ENCODE results near the gene MAP3K4. TPM values are rescaled to one million over a fixed set of nuclear protein-coding genes. Genes with fewer than 3 reads are reported as not detected.

The MAP3K4 gene
- total RNA-seq, 2 experiments from 2014 or later = 30.3 to 38.7 TPM

DNA sequence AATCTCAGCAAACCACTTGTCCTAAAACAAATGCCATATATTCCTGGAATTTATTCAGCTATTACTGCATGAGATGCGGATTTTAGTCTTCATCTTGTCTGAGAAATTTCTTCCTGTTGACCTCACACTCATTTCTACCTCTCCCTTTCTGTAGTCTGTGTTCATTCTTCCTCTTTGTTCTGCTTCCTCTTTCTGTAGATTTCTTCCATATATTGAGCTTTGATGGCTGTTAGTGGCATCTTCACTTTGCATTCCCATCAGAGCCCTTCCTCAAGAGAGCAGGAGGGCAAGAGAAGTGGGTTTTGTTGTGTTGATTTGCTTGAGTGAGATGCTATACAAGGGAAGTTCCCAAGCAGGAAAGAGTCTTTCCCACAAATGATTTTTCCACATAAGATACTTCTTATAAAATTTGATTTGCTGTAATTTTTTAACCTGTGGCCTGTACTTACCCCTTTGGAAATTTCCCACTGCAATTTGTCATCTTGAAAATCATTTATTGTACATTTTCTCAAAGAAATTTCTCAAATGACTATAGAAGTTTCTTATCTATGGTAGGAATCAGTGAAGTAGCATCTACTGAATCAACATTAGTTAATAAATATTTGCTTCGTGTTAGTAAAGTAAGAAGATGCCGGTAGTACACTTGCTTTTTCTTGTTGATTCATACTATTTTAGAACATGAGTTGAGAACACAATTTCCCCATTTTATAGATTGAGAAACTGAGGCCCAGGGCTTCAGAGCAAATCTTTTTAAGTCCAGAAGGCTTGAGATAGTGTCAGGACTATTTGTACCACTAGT, 43.8 kb downstream of the MAP3K4 start:
- TF ChIP-seq, protein P1, sequence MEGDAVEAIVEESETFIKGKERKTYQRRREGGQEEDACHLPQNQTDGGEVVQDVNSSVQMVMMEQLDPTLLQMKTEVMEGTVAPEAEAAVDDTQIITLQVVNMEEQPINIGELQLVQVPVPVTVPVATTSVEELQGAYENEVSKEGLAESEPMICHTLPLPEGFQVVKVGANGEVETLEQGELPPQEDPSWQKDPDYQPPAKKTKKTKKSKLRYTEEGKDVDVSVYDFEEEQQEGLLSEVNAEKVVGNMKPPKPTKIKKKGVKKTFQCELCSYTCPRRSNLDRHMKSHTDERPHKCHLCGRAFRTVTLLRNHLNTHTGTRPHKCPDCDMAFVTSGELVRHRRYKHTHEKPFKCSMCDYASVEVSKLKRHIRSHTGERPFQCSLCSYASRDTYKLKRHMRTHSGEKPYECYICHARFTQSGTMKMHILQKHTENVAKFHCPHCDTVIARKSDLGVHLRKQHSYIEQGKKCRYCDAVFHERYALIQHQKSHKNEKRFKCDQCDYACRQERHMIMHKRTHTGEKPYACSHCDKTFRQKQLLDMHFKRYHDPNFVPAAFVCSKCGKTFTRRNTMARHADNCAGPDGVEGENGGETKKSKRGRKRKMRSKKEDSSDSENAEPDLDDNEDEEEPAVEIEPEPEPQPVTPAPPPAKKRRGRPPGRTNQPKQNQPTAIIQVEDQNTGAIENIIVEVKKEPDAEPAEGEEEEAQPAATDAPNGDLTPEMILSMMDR (conservative IDR thresholded peaks at IDR 0.05; ENCODE audit: low read length) = no peak
- TF ChIP-seq EZH2phosphoT487 (IDR thresholded peaks at IDR 0.05; ENCODE audit: borderline replicate concordance, low read depth, low read length) = no peak

DNA sequence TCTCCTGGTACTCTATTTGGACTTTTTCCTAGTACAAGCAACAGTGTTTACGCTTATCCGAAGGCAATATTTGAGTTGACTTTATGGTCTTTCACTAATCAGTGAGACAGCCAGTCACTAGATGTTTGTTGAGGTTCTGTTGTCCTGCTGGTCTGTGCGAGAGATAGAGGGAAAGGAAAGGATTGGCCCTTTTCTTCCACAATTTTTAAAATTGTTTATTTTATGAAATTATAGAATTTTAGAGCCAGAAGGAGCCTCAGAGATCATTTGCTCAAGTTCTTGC, 44.4 kb downstream of the MAP3K4 start:
- no peak overlapping the region for H3K4me2 ChIP-seq (ENCODE audit: low read length)
- no peaks in the 10 kb centered on the region for H3K9me3 ChIP-seq (ENCODE audit: low read length)
- H3K36me3 ChIP-seq (ENCODE audit: insufficient read depth, low read length) = peaks cover 32% of the 10 kb centered on the region
- intact Hi-C loops (cut with micrococcal nuclease; ENCODE audit: unreplicated experiment) = no loop called here
- no peak overlapping the region for H2AFZ ChIP-seq (ENCODE audit: low read length)
- ChIA-PET CTCF (ENCODE audit: unreplicated experiment) (no interaction called here), POLR2A (interaction anchor here (1.1 kb wide), 1 partner anchor 9 kb away, joined by 3 read pairs; no protein-coding TSS in a partner anchor)
- TF ChIP-seq, protein P1 (conservative IDR thresholded peaks at IDR 0.05; ENCODE audit: low read length) = no peak
- no peak for TF ChIP-seq EZH2phosphoT487 (IDR thresholded peaks at IDR 0.05; ENCODE audit: borderline replicate concordance, low read depth, low read length)
- no peak overlapping the region for H3K27ac ChIP-seq (ENCODE audit: low read depth, low read length, poor library complexity, severe bottlenecking)
- H4K20me1 ChIP-seq (ENCODE audit: insufficient read depth, low read length) = no peaks in the 10 kb centered on the region
- no peaks in the 10 kb centered on the region for H3K9me2 ChIP-seq (ENCODE audit: insufficient read depth, low read length)
- no peak for DNase-seq (ENCODE audit: low spot score)
- peaks cover 3% of the 10 kb centered on the region; the same call in 1 of the 2 replicates for H3K79me2 ChIP-seq (ENCODE audit: insufficient read depth, low read depth, low read length)
- BruUV-seq (replicated peaks) = no TSS peak
- H3K4me1 ChIP-seq (ENCODE audit: insufficient read depth, low read length, poor library complexity, severe bottlenecking) = no peaks in the 10 kb centered on the region
- no peak overlapping the region for H3K4me3 ChIP-seq (ENCODE audit: low read depth, low read length, poor library complexity, severe bottlenecking)

More for the DNA sequence above, 43.8 kb downstream of the MAP3K4 start:
- Histone ChIP-seq H3K4me3 (ENCODE audit: low read depth, low read length, poor library complexity, severe bottlenecking) (no peak overlapping the region), H3K27ac (ENCODE audit: low read depth, low read length, poor library complexity, severe bottlenecking) (no peak overlapping the region), H4K20me1 (ENCODE audit: insufficient read depth, low read length) (no peaks in the 10 kb centered on the region), H3K9me3 (ENCODE audit: low read length) (no peaks in the 10 kb centered on the region), H3K9me2 (ENCODE audit: insufficient read depth, low read length) (no peaks in the 10 kb centered on the region), H3K4me1 (ENCODE audit: insufficient read depth, low read length, poor library complexity, severe bottlenecking) (no peaks in the 10 kb centered on the region), H3K36me3 (ENCODE audit: insufficient read depth, low read length) (peaks cover 32% of the 10 kb centered on the region), H3K4me2 (ENCODE audit: low read length) (no peak overlapping the region), H3K79me2 (ENCODE audit: insufficient read depth, low read depth, low read length) (peaks cover 9% of the 10 kb centered on the region; the same call in 1 of the 2 replicates), H2AFZ (ENCODE audit: low read length) (no peak overlapping the region)
- intact Hi-C loops (cut with micrococcal nuclease; ENCODE audit: unreplicated experiment) = no loop called here
- DNase-seq (ENCODE audit: low spot score) = no peak
- CTCF ChIA-PET (ENCODE audit: unreplicated experiment) = no interaction called here
- BruUV-seq (replicated peaks) = no TSS peak
- POLR2A ChIA-PET = interaction anchor here (1.1 kb wide), 1 partner anchor 8 kb away, joined by 3 read pairs; no protein-coding TSS in a partner anchor

DNA sequence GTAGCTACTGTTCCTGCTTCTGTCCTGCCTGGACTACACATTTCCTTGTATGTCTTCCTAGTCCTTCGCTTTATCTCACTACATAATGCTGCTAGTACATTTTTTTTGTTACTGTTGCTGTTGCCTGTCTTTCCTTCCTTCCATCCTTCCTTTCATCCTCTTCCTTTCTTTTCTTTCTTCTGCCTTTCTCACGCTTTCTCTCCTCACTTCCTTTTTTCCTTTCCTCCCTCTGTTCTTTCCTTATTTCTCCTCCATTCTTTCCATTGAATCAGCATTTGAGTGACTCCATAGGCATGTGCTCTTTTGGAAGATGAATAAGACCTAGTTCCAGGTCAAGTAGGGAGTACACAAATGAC, 46.3 kb downstream of the MAP3K4 start:
- Histone ChIP-seq H4K20me1 (ENCODE audit: insufficient read depth, low read length) (no peaks in the 10 kb centered on the region), H3K4me3 (ENCODE audit: low read depth, low read length, poor library complexity, severe bottlenecking) (no peak overlapping the region), H3K9me2 (ENCODE audit: insufficient read depth, low read length) (no peaks in the 10 kb centered on the region), H3K36me3 (ENCODE audit: insufficient read depth, low read length) (peaks cover 37% of the 10 kb centered on the region), H3K4me1 (ENCODE audit: insufficient read depth, low read length, poor library complexity, severe bottlenecking) (no peaks in the 10 kb centered on the region), H2AFZ (ENCODE audit: low read length) (no peak overlapping the region), H3K27ac (ENCODE audit: low read depth, low read length, poor library complexity, severe bottlenecking) (no peak overlapping the region), H3K79me2 (ENCODE audit: insufficient read depth, low read depth, low read length) (no peaks in the 10 kb centered on the region; the same call in 1 of the 2 replicates), H3K9me3 (ENCODE audit: low read length) (no peaks in the 10 kb centered on the region), H3K4me2 (ENCODE audit: low read length) (no peak overlapping the region)
- no peak for DNase-seq (ENCODE audit: low spot score)
- intact Hi-C loops (cut with micrococcal nuclease; ENCODE audit: unreplicated experiment) = no loop called here
- CTCF ChIA-PET (ENCODE audit: unreplicated experiment) = no interaction called here
- no TSS peak for BruUV-seq (replicated peaks)
- TF ChIP-seq, protein P1 (conservative IDR thresholded peaks at IDR 0.05; ENCODE audit: low read length) = no peak
- TF ChIP-seq EZH2phosphoT487 (IDR thresholded peaks at IDR 0.05; ENCODE audit: borderline replicate concordance, low read depth, low read length) = no peak
- POLR2A ChIA-PET = interaction anchor here (0.8 kb wide), 1 partner anchor 9 kb away, joined by 3 read pairs; no protein-coding TSS in a partner anchor
